Progenitor cell of endocrine pancreas (in vitro differentiated cells): ENCODE results near the gene CD207. TPM values are rescaled to one million over a fixed set of nuclear protein-coding genes. Genes with fewer than 3 reads are reported as not detected.
"Not testable (repeated sequence)": the region's sequence is repeated elsewhere in the genome, so short reads cannot be mapped to it uniquely, and the experiment has no call there.

Source experiments
- DNase-seq: peaks from one replicate; pipeline ENCODE4 v3.0.0; 2021; ENCODE audit warnings: low spot score; ENCODE audit not compliant: unreplicated experiment
- H3K27ac Mint-ChIP-seq: 2 replicates; pipeline ENCODE4 v1.8.0; 2021; ENCODE audit warnings: mild to moderate bottlenecking, moderate library complexity, mixed read lengths
- H3K27me3 Mint-ChIP-seq: 2 replicates; pipeline ENCODE4 v1.8.0; 2021; ENCODE audit warnings: mixed read lengths
- H3K36me3 Mint-ChIP-seq: 2 replicates; pipeline ENCODE4 v1.8.0; 2022; ENCODE audit warnings: mixed read lengths; ENCODE audit not compliant: insufficient read depth
- H3K4me1 Mint-ChIP-seq: 2 replicates; pipeline ENCODE4 v1.8.0; 2021; ENCODE audit warnings: low read depth, mixed read lengths
- H3K4me3 Mint-ChIP-seq: 2 replicates; pipeline ENCODE4 v1.8.0; 2021; ENCODE audit warnings: low read depth, mild to moderate bottlenecking, moderate library complexity, mixed read lengths
- H3K9me3 Mint-ChIP-seq: 2 replicates; pipeline ENCODE4 v1.8.0; 2021; ENCODE audit warnings: low read depth, mixed read lengths
- CTCF ChIP-seq: fragments of 200-600 bp; sonication (generic); IDR thresholded peaks from one replicate; pipeline ENCODE4 v1.5.0; 2021; ENCODE audit warnings: antibody characterized with exemption, mild to moderate bottlenecking; ENCODE audit not compliant: unreplicated experiment
- long read RNA-seq: library from polyadenylated mRNA; unstranded; transcript quantifications from one replicate; pipeline ENCODE4 v2.0.0, GENCODE V29; 2020
- total RNA-seq: library from RNA; stranded (reverse); gene quantifications from 2 replicates; pipeline ENCODE4 v1.2.1, GENCODE V29; 2021

The CD207 gene
- not detected in 2 replicates for total RNA-seq
- long read RNA-seq: 0 reads

- no peaks in the 10 kb centered on the region for H3K4me1 Mint-ChIP-seq
- H3K36me3 Mint-ChIP-seq: no peaks in the 10 kb centered on the region
- H3K4me3 Mint-ChIP-seq: no peak within 1 kb of the TSS
- no peak within 1 kb of the TSS for H3K27ac Mint-ChIP-seq
- no peak for DNase-seq
- H3K9me3 Mint-ChIP-seq: no peaks in the 10 kb centered on the region
- TF ChIP-seq CTCF: no peak
- H3K27me3 Mint-ChIP-seq: peaks cover 44% of the 10 kb centered on the region
Observed at GRCh38 chr2:70835643-70836042, at the start of gene CD207. Gene CD207 (minus strand): TSS chr2:70835816. CDS start chr2:70835776, 40 bp downstream.

GRCh38 chr2:70878543-70878942 lies 42.9 kb upstream of the CD207 start:
- H3K27ac Mint-ChIP-seq, H3K4me1 Mint-ChIP-seq, H3K9me3 Mint-ChIP-seq, DNase-seq, H3K4me3 Mint-ChIP-seq, H3K36me3 Mint-ChIP-seq: not testable (repeated sequence)
- peaks cover 99% of the 10 kb centered on the region for H3K27me3 Mint-ChIP-seq

- H3K27me3 Mint-ChIP-seq: peaks cover 99% of the 10 kb centered on the region
- not testable (repeated sequence) for H3K9me3 Mint-ChIP-seq, DNase-seq, H3K4me3 Mint-ChIP-seq, H3K4me1 Mint-ChIP-seq, H3K27ac Mint-ChIP-seq, H3K36me3 Mint-ChIP-seq
Observed at GRCh38 chr2:70876138-70876537, 40.5 kb upstream of the CD207 start.

GRCh38 chr2:70873541-70873940 lies 37.9 kb upstream of the CD207 start:
- H3K9me3 Mint-ChIP-seq: no peaks in the 10 kb centered on the region
- no peak overlapping the region for H3K4me3 Mint-ChIP-seq
- peaks cover 87% of the 10 kb centered on the region for H3K27me3 Mint-ChIP-seq
- H3K4me1 Mint-ChIP-seq: no peaks in the 10 kb centered on the region
- no peak overlapping the region for H3K27ac Mint-ChIP-seq
- TF ChIP-seq CTCF: no peak
- no peaks in the 10 kb centered on the region for H3K36me3 Mint-ChIP-seq
- no peak for DNase-seq

- Mint-ChIP-seq H3K4me1 (no peaks in the 10 kb centered on the region), H3K27ac (no peak overlapping the region), H3K27me3 (peaks cover 69% of the 10 kb centered on the region), H3K36me3 (no peaks in the 10 kb centered on the region), H3K4me3 (no peak overlapping the region), H3K9me3 (no peaks in the 10 kb centered on the region)
- peak; percentile 90 for TF ChIP-seq CTCF
- DNase-seq: peak; percentile 88
Observed at GRCh38 chr2:70871398-70872211, 36.0 kb upstream of the CD207 start.

GRCh38 chr2:70870790-70871189 lies 35.2 kb upstream of the CD207 start:
- no peak overlapping the region for H3K4me3 Mint-ChIP-seq
- H3K27ac Mint-ChIP-seq: no peak overlapping the region
- no peak for TF ChIP-seq CTCF
- DNase-seq: no peak
- H3K9me3 Mint-ChIP-seq: no peaks in the 10 kb centered on the region
- H3K27me3 Mint-ChIP-seq: peaks cover 63% of the 10 kb centered on the region
- no peaks in the 10 kb centered on the region for H3K4me1 Mint-ChIP-seq
- H3K36me3 Mint-ChIP-seq: no peaks in the 10 kb centered on the region
